ENCODE measurements around the gene DLG2. TPM values are rescaled to one million over a fixed set of nuclear protein-coding genes. Genes with fewer than 3 reads are reported as not detected.

The DLG2 gene
- polyA plus RNA-seq, 1 experiment, result 0.68 TPM

DNA sequence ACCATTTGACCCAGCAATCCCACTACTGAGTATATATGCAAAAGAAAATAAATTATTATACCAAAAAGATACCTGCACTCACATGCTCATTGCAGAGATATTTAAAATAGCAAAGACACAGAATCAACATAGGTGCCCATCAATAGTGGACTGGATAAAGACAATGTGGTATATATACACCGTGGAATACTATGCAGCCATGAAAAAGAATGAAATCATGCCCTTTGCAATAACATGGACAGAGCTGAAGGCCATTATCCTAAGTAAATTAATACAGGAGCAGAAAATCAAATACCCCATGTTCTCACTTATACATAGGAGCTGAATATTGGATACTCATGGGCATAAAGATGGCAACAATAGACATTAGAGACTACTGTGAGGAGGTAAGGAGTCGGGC, 68.7 kb downstream of the DLG2 start:
- ChIA-PET POLR2A (no interaction called here), CTCF (no interaction called here)
- Histone ChIP-seq H3K9me3 (ENCODE audit: control insufficient read depth, insufficient read depth, low read length) (no peaks in the 10 kb centered on the region), H3K27ac (ENCODE audit: low read depth, low read length) (no peak overlapping the region), H3K4me3 (ENCODE audit: low read depth, low read length) (no peak overlapping the region), H3K27me3 (ENCODE audit: control insufficient read depth, insufficient read depth, low read length) (no peaks in the 10 kb centered on the region)
- DNase-seq (ENCODE audit: low read depth, low spot score), result no peak
- TF ChIP-seq, protein P1, sequence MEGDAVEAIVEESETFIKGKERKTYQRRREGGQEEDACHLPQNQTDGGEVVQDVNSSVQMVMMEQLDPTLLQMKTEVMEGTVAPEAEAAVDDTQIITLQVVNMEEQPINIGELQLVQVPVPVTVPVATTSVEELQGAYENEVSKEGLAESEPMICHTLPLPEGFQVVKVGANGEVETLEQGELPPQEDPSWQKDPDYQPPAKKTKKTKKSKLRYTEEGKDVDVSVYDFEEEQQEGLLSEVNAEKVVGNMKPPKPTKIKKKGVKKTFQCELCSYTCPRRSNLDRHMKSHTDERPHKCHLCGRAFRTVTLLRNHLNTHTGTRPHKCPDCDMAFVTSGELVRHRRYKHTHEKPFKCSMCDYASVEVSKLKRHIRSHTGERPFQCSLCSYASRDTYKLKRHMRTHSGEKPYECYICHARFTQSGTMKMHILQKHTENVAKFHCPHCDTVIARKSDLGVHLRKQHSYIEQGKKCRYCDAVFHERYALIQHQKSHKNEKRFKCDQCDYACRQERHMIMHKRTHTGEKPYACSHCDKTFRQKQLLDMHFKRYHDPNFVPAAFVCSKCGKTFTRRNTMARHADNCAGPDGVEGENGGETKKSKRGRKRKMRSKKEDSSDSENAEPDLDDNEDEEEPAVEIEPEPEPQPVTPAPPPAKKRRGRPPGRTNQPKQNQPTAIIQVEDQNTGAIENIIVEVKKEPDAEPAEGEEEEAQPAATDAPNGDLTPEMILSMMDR (IDR thresholded peaks at IDR 0.05; ENCODE audit: low read depth, low read length), result no peak

GRCh38 chr11:85551881-85552280, 75.3 kb downstream of the DLG2 start:
- TF ChIP-seq, protein P1 (IDR thresholded peaks at IDR 0.05; ENCODE audit: low read depth, low read length), result no peak
- Histone ChIP-seq H3K27ac (ENCODE audit: low read depth, low read length) (no peak overlapping the region), H3K4me3 (ENCODE audit: low read depth, low read length) (no peak overlapping the region), H3K27me3 (ENCODE audit: control insufficient read depth, insufficient read depth, low read length) (no peaks in the 10 kb centered on the region), H3K9me3 (ENCODE audit: control insufficient read depth, insufficient read depth, low read length) (no peaks in the 10 kb centered on the region; the same call in 1 of the 2 replicates)
- CTCF ChIA-PET, result no interaction called here
- no peak for DNase-seq (ENCODE audit: low read depth, low spot score)
- POLR2A ChIA-PET, result no interaction called here

- Histone ChIP-seq H3K27me3 (ENCODE audit: control insufficient read depth, insufficient read depth, low read length) (no peaks in the 10 kb centered on the region), H3K27ac (ENCODE audit: low read depth, low read length) (no peak overlapping the region), H3K4me3 (ENCODE audit: low read depth, low read length) (no peak overlapping the region), H3K9me3 (ENCODE audit: control insufficient read depth, insufficient read depth, low read length) (peaks cover under 1% of the 10 kb centered on the region; the same call in 1 of the 2 replicates)
- POLR2A ChIA-PET, result no interaction called here
- CTCF ChIA-PET, result no interaction called here
- no peak for DNase-seq (ENCODE audit: low read depth, low spot score)
- TF ChIP-seq, protein P1 (IDR thresholded peaks at IDR 0.05; ENCODE audit: low read depth, low read length), result no peak
Observed at GRCh38 chr11:85541683-85542082, 85.5 kb downstream of the DLG2 start.

GRCh38 chr11:85540635-85541205, 86.4 kb downstream of the DLG2 start:
- no peak overlapping the region for H3K27ac ChIP-seq (ENCODE audit: low read depth, low read length)
- no peak overlapping the region for H3K4me3 ChIP-seq (ENCODE audit: low read depth, low read length)
- H3K9me3 ChIP-seq (ENCODE audit: control insufficient read depth, insufficient read depth, low read length), result peaks cover 5% of the 10 kb centered on the region; the same call in 1 of the 2 replicates
- CTCF ChIA-PET, result no interaction called here
- no peaks in the 10 kb centered on the region for H3K27me3 ChIP-seq (ENCODE audit: control insufficient read depth, insufficient read depth, low read length)
- POLR2A ChIA-PET, result no interaction called here
- TF ChIP-seq, protein P1 (IDR thresholded peaks at IDR 0.05; ENCODE audit: low read depth, low read length), result no peak
- no peak for DNase-seq (ENCODE audit: low read depth, low spot score)

- TF ChIP-seq, protein P1 (IDR thresholded peaks at IDR 0.05; ENCODE audit: low read depth, low read length), result no peak
- H3K4me3 ChIP-seq (ENCODE audit: low read depth, low read length), result no peak overlapping the region
- no peak overlapping the region for H3K27ac ChIP-seq (ENCODE audit: low read depth, low read length)
- CTCF ChIA-PET, result no interaction called here
- no peaks in the 10 kb centered on the region for H3K27me3 ChIP-seq (ENCODE audit: control insufficient read depth, insufficient read depth, low read length)
- DNase-seq (ENCODE audit: low read depth, low spot score), result no peak
- POLR2A ChIA-PET, result no interaction called here
- peaks cover 5% of the 10 kb centered on the region; the same call in 1 of the 2 replicates for H3K9me3 ChIP-seq (ENCODE audit: control insufficient read depth, insufficient read depth, low read length)
Observed at GRCh38 chr11:85540181-85540580, 87.0 kb downstream of the DLG2 start.
